GM12892 (cell line): Measurements from ENCODE around the gene SOS2.

Experiments
- POLR2AphosphoS5 ChIP-seq: IDR thresholded peaks from 2 replicates; pipeline ENCODE4 v1.6.1; 2011; ENCODE audit warnings: low read depth, low read length, control low read depth
- TAF1 ChIP-seq: IDR thresholded peaks from 2 replicates; pipeline ENCODE4 v1.6.1; 2011; ENCODE audit warnings: low read depth, mild to moderate bottlenecking, control low read depth, low read length, borderline replicate concordance

- no peak for TF ChIP-seq POLR2AphosphoS5
- no peak for TF ChIP-seq TAF1
These were observed 139.3 kb downstream of the SOS2 start for GRCh38 chr14:50092006-50092555.
